Fibroblast of gingiva (primary cell): Measurements from ENCODE around the gene ARCN1.

Experiments used
- DNase-seq: peaks from one replicate; pipeline ENCODE4 v3.0.0-alpha.2; 2011; ENCODE audit warnings: low read depth

ARCN1 gene

DNA sequence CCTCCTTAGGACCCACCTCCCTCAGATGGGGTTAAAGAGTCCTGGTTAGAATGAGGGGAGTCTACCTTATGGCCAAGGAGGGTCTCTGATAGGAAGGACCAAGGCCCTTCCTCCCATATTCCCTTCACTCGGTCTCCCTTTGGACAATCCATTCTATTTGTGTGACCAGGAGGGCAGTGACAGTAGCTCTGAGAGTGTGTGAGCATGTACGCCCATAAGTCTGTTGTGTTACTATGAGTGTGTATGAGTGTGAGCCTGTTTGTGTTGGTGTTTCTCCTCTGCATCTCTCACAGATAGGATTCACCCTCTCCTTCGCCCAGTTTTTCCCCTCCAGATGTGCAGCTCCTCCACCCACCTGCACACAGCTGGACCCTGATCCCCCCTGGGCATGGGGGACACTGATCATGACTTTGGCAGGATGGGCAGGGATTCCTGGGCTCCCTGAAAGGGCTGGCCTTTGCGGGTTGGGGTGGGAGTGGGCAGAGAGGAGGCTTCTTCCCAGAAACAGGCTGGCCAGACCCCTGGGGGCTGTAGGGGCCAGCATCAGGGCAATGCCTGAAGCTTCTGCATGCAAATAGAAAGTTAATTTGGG is 49.7 kb downstream of the ARCN1 start:
- no peak for DNase-seq

DNA sequence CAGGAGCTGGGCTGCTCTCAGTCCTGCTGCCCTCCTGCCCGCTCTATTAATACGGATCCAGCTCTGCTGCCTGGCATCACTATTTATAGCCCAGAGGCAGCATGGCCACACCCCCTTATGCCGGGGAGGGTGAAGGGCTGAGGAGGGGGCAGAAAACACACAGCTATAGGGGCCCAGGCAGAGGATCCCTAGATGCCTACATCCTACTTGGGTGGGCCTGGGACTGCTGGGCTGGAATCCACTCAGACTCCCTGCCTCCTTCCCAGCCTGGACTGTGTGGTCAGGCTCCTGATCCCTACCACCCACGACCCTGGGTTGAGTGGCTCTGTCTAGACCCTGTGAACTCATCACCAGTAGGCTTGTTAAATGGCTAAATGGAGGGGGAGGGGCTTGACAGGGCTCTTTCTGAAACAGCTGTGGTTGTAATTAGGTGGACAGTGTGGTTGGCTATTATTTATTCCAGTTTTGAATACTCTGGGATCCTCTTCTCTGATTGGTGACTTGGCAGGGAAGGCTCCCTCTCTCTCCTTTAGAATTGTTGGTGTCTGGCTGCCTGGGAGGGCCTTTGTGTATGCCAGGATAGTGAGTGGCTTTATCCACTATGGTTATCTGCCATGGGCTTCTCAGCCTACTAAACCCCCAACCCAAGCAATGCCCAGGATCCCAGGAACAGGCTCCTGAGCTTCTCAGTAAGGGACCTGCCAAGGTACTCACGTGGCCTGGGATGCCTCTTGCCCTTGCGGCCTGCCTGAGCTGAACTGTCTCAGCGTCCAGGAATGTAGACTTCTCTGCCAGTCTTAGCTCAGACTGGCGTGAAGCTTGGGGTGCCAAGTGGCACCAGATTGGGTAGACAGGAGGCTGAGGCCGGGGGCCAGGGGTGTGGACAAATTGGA is 50.4 kb downstream of the ARCN1 start:
- peak; percentile 83 for DNase-seq

DNA sequence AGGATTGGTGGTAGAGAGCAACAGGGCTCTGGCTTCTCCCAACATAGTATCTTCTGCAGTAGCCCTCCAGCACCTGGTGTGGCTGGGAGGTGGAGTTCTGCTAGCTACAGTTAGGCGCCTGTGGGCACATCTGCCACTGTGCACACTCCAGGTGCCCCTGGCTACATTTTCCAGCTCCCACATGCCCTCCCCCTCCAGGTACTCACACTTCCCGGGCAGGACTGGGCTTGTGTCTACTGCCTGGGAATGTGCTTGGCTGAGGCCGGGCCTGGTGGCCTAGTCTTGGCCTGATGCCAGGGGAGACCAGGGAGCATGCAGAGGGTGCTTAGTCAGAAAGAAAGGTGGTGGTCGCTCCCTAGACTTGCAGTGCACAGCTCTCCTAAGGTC is 51.1 kb downstream of the ARCN1 start:
- no peak for DNase-seq

DNA sequence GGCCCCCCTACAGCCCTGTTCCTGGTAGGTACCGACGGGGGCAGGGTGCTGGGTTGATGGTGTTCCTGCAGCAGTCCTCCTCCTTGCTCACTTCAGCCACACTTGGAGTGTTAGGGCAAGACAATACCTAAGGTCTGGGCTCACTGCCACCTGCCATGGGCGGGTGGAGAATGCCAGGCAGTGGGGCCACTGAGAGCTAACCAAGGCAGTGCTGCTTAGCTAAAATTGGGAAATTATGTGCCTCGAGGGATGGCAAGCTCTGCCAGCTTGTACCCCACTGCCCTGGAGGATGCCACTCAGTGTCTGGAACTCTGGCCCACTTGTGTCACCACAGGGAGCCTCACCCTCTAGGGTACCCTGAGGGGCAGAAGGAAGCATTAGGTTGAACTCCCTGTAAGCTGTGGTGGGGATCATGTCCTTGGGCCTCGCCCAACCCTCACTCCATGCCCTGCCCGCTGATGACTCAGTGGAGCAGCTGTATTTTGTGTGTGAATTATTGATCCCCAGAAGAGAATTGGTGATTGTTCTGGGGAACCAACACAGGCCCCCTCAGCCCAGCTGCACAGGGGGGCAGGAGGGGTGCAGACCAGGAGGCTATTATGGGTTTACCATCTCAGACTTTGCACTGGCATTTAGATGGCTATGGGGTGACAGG is 53.0 kb downstream of the ARCN1 start:
- DNase-seq: no peak

DNA sequence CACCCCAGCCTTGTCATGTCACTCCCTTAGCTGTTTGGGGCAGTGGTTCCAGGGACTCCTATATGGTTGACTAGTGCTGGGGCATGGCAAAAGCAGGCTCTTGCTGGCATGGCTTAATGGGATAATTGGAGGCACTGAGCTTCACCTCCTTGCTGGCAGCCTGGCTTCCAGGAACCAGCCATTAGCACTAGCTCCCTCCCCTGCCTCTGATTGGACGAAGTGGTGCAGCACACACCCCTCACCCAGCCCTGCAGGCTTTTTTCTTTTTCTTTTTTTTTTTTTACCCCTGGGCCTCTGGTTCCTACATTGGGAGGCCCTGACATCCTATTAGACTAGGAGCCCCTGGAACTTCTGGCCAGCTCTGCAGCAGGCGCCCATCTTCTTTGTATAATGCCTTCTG is 53.8 kb downstream of the ARCN1 start:
- no peak for DNase-seq

DNA sequence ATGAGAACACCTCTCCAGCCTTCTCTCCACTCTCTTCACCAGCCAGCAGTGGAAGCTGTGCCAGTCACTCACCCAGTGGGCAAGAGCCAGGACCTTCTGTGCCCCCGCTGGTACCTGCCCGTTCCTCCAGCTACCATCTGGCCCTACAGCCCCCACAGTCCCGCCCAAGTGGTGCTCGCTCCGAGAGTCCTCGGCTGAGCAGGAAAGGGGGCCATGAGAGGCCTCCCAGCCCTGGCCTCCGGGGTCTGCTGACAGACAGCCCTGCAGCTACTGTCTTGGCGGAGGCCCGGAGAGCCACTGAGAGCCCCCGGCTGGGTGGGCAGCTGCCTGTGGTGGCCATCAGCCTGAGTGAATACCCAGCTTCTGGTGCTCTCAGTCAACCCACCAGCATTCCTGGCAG is 55.4 kb downstream of the ARCN1 start:
- no peak for DNase-seq

DNA sequence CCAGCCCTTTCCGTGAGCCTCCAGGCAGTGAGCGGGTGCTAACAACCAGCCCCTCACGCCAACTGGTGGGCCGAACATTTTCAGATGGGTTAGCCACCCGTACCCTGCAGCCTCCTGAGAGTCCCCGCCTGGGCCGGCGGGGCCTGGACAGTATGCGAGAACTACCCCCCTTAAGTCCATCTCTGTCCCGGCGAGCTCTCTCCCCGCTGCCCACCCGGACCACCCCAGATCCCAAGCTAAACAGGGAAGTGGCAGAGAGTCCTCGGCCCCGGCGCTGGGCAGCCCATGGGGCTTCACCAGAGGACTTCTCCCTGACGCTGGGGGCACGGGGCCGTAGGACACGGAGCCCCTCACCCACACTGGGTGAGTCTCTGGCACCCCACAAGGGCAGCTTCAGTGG is 55.8 kb downstream of the ARCN1 start:
- DNase-seq: no peak

DNA sequence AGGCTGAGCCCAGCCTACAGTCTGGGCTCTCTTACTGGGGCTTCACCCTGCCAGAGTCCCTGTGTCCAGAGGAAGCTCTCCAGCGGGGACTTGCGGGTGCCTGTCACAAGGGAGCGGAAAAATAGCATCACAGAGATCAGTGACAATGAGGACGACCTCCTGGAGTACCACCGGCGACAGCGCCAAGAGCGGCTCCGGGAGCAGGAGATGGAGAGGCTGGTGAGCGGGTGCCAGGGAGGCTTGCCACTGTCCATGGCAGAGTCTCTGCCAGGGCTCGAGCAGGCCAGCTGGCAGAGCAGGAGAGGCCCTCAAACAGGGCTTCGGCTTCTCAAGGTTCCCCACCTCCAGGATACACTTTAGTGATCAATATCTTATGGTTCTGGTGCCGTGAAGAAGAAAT is 56.2 kb downstream of the ARCN1 start:
- no peak for DNase-seq

DNA sequence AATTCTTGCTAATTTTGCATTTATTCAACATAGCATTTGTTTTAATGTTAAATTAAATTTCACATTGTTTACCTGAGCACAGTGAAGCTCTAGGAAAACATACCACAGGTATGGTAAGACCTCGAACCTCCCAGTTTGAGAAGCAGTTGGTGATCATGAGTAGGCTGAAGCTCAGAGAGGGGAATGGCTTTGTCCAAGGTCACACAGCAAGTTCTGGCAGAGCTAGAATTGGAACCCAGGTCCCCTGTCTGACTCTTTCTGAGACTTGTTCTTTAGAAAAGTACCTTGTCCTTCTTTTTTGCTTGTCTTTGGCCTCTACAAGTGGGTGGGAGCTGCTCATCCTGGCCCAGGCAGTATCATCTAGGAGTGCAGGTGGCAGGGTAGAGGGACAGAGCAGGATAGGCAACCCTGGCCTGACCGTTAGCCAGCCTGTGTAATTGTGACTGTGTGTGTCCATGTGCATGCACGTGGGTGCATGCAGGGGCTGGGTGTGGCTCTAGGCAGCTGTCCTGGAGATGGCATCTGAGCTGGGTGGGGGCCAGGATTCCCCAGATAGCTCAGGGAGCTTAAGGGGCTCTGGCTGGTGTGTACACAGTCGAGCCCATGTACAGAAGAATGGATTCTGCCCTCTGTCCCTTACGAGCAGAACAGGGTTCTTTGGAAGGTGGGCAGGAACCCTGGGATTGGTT is 56.8 kb downstream of the ARCN1 start:
- DNase-seq: no peak

DNA sequence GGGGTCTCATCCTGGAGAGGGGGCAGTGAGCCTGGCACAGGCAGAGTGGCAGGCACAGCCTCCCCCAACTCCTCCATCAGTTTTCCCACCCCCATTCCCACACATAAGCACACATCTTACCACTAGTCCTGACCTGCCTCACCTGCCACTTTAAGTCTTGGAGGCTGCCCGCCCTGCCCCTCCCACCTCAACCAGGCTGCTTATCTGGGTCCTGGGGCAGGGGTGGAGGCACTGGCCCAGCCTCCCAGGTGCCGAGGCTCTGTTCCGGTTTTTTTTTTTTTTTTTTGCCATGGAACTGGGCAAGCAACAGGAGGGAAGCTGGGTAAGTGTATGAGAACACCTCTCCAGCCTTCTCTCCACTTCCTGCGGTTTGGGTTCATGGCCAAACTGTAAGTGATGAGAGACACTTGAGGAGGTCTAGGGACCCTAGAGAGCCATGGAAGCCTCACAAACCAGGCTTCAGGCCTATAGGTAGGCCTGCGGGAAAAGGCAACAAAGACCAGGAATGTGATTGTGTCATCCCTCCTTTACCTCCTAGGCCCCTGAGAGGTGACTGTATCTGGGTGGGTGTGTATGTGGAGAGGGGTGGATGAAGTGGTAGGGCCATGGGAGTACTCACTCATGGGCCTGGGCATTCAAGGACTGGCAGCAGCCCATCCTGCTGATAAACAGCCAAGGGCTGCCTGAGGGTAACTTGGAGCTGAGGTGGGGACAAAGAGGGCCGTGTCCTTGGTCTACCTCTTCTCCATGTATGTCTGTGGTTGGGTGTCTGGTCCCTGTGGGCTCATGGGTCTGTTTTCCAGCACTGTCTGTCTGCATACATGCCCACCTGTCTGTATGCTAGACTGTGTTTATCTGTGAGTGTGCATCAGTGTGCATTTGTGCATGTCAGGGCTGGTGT is 57.8 kb downstream of the ARCN1 start:
- DNase-seq: no peak

DNA sequence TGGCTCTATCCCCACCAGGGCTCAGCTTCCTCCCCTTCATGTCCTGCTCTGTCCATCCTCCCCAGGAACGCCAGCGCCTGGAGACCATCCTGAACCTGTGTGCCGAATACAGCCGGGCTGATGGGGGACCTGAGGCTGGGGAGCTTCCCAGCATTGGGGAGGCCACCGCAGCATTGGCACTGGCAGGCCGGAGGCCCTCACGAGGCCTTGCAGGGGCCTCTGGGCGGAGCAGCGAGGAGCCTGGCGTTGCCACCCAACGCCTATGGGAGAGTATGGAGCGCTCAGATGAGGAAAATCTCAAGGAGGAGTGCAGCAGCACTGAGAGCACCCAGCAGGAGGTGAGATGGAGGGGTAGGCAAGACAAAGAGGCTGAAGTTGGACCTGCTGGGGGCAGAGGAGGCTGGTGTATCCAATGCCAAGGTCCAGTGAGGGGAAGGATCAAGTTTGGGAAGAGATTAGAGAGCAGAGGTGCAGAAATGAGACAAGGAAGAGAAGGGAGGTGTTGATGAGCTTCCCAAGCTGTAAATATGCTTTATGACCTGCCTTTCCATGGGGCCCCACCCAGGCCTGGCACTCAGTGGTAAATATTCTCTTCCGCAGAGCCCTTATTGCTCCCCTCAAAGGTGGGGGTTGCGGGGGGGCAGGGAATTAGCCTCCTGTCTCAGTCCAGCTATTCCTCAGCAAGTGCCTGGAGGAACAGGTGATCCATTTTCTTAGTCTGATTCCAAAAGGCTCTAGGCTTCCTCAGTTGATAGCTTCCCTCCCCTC is 59.1 kb downstream of the ARCN1 start:
- DNase-seq: no peak

DNA sequence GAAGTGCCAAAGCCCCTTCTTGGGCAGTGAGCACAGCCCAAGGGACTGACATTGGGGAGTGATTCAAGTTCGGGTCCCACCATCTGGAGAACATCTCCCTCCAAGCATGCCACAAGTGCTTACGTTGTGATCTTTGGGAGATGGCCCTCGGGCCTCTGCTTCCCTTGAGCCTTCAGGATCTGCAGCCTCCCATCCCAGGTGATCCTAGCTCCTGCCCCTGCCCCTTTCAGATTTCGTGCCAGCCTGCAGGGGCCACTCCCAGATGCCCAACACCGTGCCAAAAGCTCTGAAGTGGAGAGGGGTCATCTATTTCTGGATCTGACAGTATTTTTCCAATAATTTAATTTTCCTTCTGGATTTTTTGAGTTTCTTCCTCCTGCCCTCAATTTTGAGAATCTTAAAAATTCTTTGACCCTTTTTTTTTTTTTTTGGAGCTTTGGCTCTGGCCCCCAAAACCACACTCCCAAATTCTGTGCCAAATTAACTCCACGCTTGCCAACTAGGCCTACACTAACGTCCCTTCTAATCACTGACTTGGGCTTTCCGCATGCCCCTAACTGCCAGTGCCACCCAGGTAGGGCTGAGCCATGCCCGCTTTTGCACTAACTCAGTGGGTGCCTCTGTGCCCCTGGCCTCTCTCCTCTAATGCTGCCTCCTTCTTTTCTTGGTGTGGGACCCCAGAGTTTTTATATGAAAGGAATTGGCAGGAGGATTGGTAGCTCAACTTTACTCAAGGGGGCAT is 60.5 kb downstream of the ARCN1 start:
- no peak for DNase-seq

DNA sequence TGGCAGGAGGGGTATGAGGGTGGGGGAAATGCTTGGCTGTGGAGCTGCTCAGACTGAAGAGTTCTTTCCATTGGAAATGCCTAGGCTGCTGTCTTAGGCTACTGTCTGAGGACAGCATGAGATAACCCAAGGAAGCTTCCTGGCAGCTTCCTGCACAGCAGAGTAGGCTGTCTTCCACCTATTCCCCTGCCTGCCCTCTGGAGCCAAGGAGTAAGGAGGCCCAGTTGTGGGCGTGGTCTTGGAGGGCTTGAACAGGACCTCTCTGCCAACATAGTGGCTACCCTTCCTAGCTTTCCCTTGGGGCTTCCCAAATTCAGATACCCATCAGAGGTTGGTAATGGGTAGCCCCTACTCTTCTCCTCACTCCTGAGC is 61.1 kb downstream of the ARCN1 start:
- no peak for DNase-seq

DNA sequence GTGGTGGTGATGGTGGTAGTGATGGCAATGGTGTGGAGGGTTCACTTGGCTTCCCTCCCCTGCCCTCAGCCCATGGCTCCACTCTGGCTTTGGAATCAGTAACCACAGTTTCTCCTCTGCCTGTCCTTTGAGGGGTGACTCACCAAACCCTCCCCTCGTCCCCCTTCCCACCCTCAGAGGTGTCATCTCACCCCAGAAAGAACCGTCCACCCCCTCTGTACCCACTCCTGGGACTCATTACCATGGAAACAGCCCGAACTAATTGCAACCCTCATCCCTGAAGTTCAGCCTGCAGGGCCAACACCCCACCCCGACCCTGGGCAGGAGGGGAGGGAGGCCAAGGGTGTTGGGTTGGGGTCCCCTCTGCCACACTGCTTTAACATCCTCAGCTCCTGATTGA is 61.8 kb downstream of the ARCN1 start:
- DNase-seq: no peak

DNA sequence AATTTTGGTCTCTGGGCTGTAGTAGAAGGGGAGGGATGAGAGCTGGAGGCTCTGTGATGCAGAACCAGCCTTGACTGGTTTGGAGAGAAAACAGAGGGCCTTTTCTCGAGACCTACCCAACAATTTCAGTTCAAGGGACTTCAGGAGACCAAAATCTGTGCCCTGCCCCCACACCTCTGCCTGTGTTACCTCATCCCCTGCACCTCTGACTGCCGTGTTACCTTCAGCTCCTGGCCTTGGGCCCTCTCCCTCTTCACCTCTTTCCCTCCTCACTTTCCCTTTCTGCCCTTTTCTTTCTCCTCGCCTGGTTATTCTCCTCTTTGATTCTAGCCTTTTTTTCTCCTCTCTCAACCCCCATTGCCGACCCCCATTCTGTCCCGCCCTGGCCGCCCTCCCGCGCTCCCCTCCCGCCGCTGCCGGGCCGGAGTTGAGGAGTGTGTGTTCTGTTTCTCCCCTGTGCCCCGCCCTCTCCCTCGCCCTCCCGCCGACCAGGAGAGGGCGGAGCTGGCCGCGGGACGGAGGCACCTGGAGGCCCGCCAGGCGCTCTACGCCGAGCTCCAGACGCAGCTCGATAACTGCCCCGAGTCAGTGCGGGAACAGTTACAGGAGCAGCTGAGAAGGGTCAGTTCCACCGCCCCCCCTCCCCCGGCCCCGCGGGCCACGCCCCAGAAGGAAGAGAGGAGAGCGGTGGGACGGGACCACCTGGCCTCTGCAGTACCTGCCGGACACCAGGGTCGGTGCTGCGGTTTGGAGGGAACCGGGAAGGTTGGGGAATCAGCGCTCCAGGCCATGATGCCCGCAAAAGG is 62.4 kb downstream of the ARCN1 start:
- peak; percentile 40 for DNase-seq

DNA sequence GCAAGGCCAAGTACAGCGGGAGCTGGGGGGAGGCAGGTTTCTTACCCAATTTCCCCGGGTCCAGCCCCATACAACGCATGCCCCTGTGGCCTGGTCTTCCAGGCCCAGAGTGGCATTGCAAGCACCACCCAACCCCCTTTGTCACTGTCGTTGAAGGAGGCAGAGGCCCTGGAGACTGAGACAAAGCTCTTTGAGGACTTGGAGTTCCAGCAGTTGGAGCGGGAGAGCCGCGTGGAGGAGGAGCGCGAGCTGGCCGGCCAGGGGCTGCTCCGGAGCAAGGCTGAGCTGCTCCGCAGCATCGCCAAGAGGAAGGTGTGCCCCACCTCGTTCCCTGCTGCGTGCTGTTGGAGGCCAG is 63.0 kb downstream of the ARCN1 start:
- no peak for DNase-seq

DNA sequence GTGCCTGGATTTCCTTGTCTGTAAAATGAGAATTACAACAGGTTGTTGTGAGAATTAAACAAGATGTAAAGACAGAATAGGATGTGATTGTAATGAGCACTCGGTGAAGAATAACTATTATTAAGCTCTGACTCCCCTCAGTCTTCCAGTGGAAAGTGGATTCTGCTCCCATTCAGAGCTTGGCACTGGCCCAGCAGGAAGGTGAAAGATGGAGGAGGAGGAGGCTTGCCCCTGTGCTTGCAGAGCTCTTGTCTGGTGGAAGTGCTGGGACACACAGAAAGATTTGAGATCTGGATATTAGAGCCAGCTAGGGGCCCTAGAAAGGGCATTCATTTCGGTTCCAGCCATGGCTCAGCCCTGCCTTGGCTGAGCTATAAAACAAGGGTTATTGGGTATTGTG is 63.4 kb downstream of the ARCN1 start:
- no peak for DNase-seq

DNA sequence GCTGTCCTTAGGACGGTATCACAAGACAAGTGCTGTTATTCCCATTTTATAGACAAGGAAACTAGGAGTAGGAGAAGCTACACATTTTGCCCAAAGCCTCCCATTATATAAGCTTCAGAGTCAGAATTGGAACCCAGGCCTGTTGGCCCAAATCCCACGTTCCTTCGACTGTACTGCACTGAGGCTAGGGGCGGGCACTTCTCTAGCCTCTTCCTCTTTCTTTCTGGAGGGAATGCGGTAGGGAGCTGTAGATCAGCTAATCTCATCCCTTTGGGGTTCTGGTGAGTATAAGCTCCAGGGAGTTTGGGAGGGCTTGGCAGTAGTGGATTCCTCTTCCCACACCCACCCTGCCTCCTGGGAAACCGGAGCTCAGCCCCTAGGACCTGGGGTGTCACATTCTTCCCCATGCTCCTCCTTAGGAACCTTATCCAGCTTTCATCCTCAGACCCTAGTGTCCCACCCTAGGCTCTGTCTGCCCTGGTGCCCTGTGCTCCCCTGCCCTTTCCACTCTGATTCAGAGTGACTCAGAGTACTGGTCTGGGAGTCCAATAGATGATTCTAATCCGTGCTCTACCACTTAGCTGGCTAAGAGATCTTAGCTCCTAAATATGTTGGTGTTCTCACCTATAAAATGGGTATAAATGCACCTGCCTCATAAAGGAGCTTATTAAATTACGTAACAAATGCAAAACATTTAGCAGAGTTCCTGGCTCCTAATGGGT is 64.5 kb downstream of the ARCN1 start:
- DNase-seq: no peak

DNA sequence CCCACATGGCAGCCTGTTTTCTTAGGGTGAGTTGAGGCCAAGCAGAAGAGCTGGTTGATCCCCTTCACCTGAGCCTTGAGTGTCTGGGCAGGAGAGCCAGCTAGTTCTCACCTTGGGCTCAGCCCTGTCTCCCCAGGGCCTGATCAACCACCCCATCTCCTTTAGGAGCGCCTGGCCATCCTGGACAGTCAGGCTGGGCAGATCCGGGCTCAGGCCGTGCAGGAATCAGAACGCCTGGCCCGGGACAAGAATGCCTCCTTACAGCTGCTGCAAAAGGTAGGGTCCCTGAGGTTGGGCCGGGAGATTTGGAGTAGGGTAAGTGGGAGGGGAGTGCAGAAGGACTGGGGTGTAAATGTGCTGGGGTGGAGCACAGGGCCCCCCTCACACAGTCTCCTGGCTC is 66.5 kb downstream of the ARCN1 start:
- DNase-seq: no peak
